OCI-LY1 (cell line): Measurements from ENCODE around the gene SPACDR.

Experiments used
- EZH2 ChIP-seq: fragments of 200-600 bp; sonication (generic), shearing (Covaris generic); IDR thresholded peaks from 2 replicates; pipeline ENCODE4 v1.8.0; 2017; ENCODE audit warnings: borderline replicate concordance, mixed run types, mild to moderate bottlenecking, antibody characterized with exemption, low read length, moderate library complexity, mixed read lengths
- TF ChIP-seq, protein P1 (sequence below): fragments of 200-600 bp; sonication (generic), shearing (Covaris generic); IDR thresholded peaks from 2 replicates; pipeline ENCODE4 v1.5.1; 2017; ENCODE audit warnings: mild to moderate bottlenecking, antibody characterized with exemption, low read length, moderate library complexity, mixed read lengths

DNA sequence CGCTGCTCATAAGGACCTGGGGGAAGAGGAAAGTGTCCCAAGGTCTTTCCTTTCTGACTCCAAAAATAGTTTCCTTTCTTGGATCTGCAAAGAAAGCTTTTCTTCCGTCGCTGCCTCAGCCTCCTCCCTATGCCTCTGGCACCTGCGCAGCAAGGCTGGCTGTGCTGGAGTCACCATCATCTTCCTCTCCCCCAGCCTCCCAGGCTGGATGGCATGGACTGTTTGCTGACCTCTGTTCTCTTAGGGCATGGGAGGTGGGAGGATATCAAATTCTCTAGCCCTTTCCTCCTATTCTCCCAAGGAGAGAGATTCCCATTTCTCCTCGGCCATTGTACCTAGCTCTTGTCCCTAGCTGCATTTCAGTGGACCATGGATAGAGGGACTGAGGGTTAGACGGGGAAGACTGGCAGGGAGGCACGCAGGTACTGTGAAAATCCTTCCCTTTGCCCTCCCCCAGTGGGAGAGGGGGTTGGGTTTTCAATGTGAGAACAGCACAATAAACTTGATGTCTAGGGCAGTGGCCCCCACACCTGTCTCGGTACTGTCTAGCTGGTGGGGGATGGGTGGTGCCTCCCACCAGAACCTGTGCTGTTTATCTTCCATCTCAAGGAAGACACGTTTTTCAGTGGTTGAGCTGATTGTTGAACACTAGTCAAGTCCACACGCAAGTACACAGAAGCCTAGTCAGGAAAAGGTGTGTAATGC, 30.3 kb downstream of the SPACDR start:
- TF ChIP-seq EZH2 = no peak
- TF ChIP-seq, protein P1, sequence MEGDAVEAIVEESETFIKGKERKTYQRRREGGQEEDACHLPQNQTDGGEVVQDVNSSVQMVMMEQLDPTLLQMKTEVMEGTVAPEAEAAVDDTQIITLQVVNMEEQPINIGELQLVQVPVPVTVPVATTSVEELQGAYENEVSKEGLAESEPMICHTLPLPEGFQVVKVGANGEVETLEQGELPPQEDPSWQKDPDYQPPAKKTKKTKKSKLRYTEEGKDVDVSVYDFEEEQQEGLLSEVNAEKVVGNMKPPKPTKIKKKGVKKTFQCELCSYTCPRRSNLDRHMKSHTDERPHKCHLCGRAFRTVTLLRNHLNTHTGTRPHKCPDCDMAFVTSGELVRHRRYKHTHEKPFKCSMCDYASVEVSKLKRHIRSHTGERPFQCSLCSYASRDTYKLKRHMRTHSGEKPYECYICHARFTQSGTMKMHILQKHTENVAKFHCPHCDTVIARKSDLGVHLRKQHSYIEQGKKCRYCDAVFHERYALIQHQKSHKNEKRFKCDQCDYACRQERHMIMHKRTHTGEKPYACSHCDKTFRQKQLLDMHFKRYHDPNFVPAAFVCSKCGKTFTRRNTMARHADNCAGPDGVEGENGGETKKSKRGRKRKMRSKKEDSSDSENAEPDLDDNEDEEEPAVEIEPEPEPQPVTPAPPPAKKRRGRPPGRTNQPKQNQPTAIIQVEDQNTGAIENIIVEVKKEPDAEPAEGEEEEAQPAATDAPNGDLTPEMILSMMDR = no peak
